Astrocyte (in vitro differentiated cells and primary cell): Measurements from ENCODE around the gene NPFFR1. TPM values are rescaled to one million over a fixed set of nuclear protein-coding genes. Genes with fewer than 3 reads are reported as not detected.

Experiments
- DNase-seq: peaks from one replicate; pipeline ENCODE4 v3.0.0-alpha.2; 2010; ENCODE audit warnings: low read depth
- FAIRE-seq: peaks from 2 replicates; lab custom pipeline; 2011; peaks lifted over from hg19 to GRCh38; lab: Jason Lieb, UNC
- H2AFZ ChIP-seq: 2 replicates; pipeline ENCODE4 v1.6.0; 2012; ENCODE audit warnings: low read depth, low read length, inconsistent platforms
- H3K27ac ChIP-seq: 2 replicates; pipeline ENCODE4 v1.5.1; 2011; ENCODE audit warnings: low read depth, low read length, inconsistent platforms
- H3K27me3 ChIP-seq: 2 replicates; pipeline ENCODE4 v1.6.0; 2011; ENCODE audit warnings: low read length, inconsistent platforms; ENCODE audit not compliant: insufficient read depth
- H3K36me3 ChIP-seq: 2 replicates; pipeline ENCODE4 v1.5.1; 2011; ENCODE audit warnings: low read length, inconsistent platforms; ENCODE audit not compliant: insufficient read depth
- H3K4me1 ChIP-seq: 2 replicates; pipeline ENCODE4 v1.5.1; 2011; ENCODE audit warnings: low read length, inconsistent platforms; ENCODE audit not compliant: insufficient read depth
- H3K4me2 ChIP-seq: 2 replicates; pipeline ENCODE4 v1.6.0; 2012; ENCODE audit warnings: low read length, inconsistent platforms
- H3K4me3 ChIP-seq: 2 replicates; pipeline ENCODE4 v1.5.1; 2011; ENCODE audit warnings: low read depth, mild to moderate bottlenecking, low read length, inconsistent platforms; ENCODE audit not compliant: insufficient read depth
- H3K79me2 ChIP-seq: 2 replicates; pipeline ENCODE4 v1.6.0; 2012; ENCODE audit warnings: mild to moderate bottlenecking, low read length, inconsistent platforms; ENCODE audit not compliant: insufficient read depth
- H3K9ac ChIP-seq: 2 replicates; pipeline ENCODE4 v1.6.0; 2012; ENCODE audit warnings: mild to moderate bottlenecking, low read length, inconsistent platforms
- H3K9me3 ChIP-seq: 2 replicates; pipeline ENCODE4 v1.5.1; 2012; ENCODE audit warnings: low read depth, mild to moderate bottlenecking, low read length, inconsistent platforms; ENCODE audit not compliant: insufficient read depth
- H4K20me1 ChIP-seq: 2 replicates; pipeline ENCODE4 v1.6.0; 2012; ENCODE audit warnings: low read length, inconsistent platforms; ENCODE audit not compliant: insufficient read depth
- H3K27ac Mint-ChIP-seq: one replicate; pipeline ENCODE4 v1.8.0; 2021; ENCODE audit warnings: mild to moderate bottlenecking, mixed read lengths; ENCODE audit not compliant: unreplicated experiment
- H3K27me3 Mint-ChIP-seq: one replicate; pipeline ENCODE4 v1.8.0; 2021; ENCODE audit warnings: low read depth, mixed read lengths; ENCODE audit not compliant: unreplicated experiment
- H3K36me3 Mint-ChIP-seq: one replicate; pipeline ENCODE4 v1.8.0; 2021; ENCODE audit warnings: low read depth, mixed read lengths; ENCODE audit not compliant: unreplicated experiment
- H3K4me1 Mint-ChIP-seq: one replicate; pipeline ENCODE4 v1.8.0; 2021; ENCODE audit warnings: low read depth, mixed read lengths; ENCODE audit not compliant: unreplicated experiment
- H3K4me3 Mint-ChIP-seq: one replicate; pipeline ENCODE4 v1.8.0; 2021; ENCODE audit warnings: mild to moderate bottlenecking, moderate library complexity, mixed read lengths; ENCODE audit not compliant: unreplicated experiment
- H3K9me3 Mint-ChIP-seq: one replicate; pipeline ENCODE4 v1.8.0; 2021; ENCODE audit warnings: mild to moderate bottlenecking, mixed read lengths; ENCODE audit not compliant: unreplicated experiment
- CTCF ChIP-seq: IDR thresholded peaks from 2 replicates; pipeline ENCODE4 v1.5.1; 2011; ENCODE audit warnings: low read depth, mild to moderate bottlenecking, inconsistent platforms, low read length, moderate library complexity; ENCODE audit not compliant: insufficient read depth
- EZH2 ChIP-seq: IDR thresholded peaks from 2 replicates; pipeline ENCODE4 v1.6.1; 2012; ENCODE audit warnings: mild to moderate bottlenecking, low read length, inconsistent platforms; ENCODE audit not compliant: insufficient read depth
- total RNA-seq: library from RNA; stranded (reverse); gene quantifications from 2 replicates; pipeline ENCODE4 v1.2.1, GENCODE V29; 2021

NPFFR1 gene
- total RNA-seq, 1 donor from 2014 or later: not detected

GRCh38 chr10:70306886-70307520, 23.2 kb upstream of the NPFFR1 start:
- DNase-seq (no peak), FAIRE-seq (no peak)
- Histone ChIP-seq H3K9me3 (no peaks in the 10 kb centered on the region), H3K9ac (no peak overlapping the region), H3K4me1 (no peaks in the 10 kb centered on the region), H3K4me3 (no peak overlapping the region), H3K27ac (no peak overlapping the region), H3K79me2 (no peaks in the 10 kb centered on the region), H2AFZ (no peak overlapping the region), H4K20me1 (no peaks in the 10 kb centered on the region), H3K36me3 (no peaks in the 10 kb centered on the region), H3K27me3 (no peaks in the 10 kb centered on the region), H3K4me2 (no peak overlapping the region)
- H3K27me3 Mint-ChIP-seq: peaks cover 5% of the 10 kb centered on the region
- H3K9me3 Mint-ChIP-seq: no peaks in the 10 kb centered on the region
- no peak overlapping the region for H3K4me3 Mint-ChIP-seq
- H3K36me3 Mint-ChIP-seq: peaks cover 2% of the 10 kb centered on the region
- no peak overlapping the region for H3K27ac Mint-ChIP-seq
- no peak for TF ChIP-seq CTCF
- no peak for TF ChIP-seq EZH2
- no peaks in the 10 kb centered on the region for H3K4me1 Mint-ChIP-seq

- no peak for FAIRE-seq
- H3K27ac Mint-ChIP-seq: no peak overlapping the region
Measured at GRCh38 chr10:70306181-70306705, 22.4 kb upstream of the NPFFR1 start.

More at GRCh38 chr10:70306181-70306705, 22.4 kb upstream of the NPFFR1 start:
- Histone ChIP-seq H3K27ac (no peak overlapping the region), H3K27me3 (no peaks in the 10 kb centered on the region), H3K9ac (no peak overlapping the region), H3K4me2 (no peak overlapping the region), H3K9me3 (no peaks in the 10 kb centered on the region), H3K36me3 (no peaks in the 10 kb centered on the region), H3K4me3 (no peak overlapping the region), H3K79me2 (no peaks in the 10 kb centered on the region), H3K4me1 (no peaks in the 10 kb centered on the region), H4K20me1 (no peaks in the 10 kb centered on the region), H2AFZ (no peak overlapping the region)
- Mint-ChIP-seq H3K9me3 (no peaks in the 10 kb centered on the region), H3K36me3 (peaks cover 5% of the 10 kb centered on the region), H3K4me1 (no peaks in the 10 kb centered on the region), H3K27me3 (peaks cover 3% of the 10 kb centered on the region), H3K4me3 (no peak overlapping the region)
- no peak for DNase-seq
- TF ChIP-seq CTCF: no peak
- no peak for TF ChIP-seq EZH2
